ENCODE results near the gene PRDM5.

Gene PRDM5

GRCh38 chr4:120709991-120710390, 212.5 kb downstream of the PRDM5 start:
- H3K4me2 ChIP-seq (ENCODE audit: low read length) = no peak overlapping the region

GRCh38 chr4:120704538-120704937, 218.0 kb downstream of the PRDM5 start:
- H3K4me3 ChIP-seq (ENCODE audit: low read depth, low read length) = no peak overlapping the region
- H3K4me2 ChIP-seq (ENCODE audit: low read length) = no peak overlapping the region
- H3K9ac ChIP-seq = no peak overlapping the region
- no peaks in the 10 kb centered on the region for H3K4me1 ChIP-seq
- no peaks in the 10 kb centered on the region for H3K9me3 ChIP-seq (ENCODE audit: control insufficient read depth, low read length)
- H3K27me3 ChIP-seq (ENCODE audit: control insufficient read depth, insufficient read depth, low read length) = no peaks in the 10 kb centered on the region
- no peak overlapping the region for H3K27ac ChIP-seq
- no peaks in the 10 kb centered on the region for H3K36me3 ChIP-seq (ENCODE audit: control insufficient read depth, insufficient read depth, low read length)
- no peak for TF ChIP-seq CTCF (IDR thresholded peaks at IDR 0.05)
- H3K79me2 ChIP-seq = no peaks in the 10 kb centered on the region
- H2AFZ ChIP-seq = no peak overlapping the region

More at GRCh38 chr4:120709991-120710390, 212.5 kb downstream of the PRDM5 start:
- Histone ChIP-seq H2AFZ (no peak overlapping the region), H3K4me1 (peaks cover 3% of the 10 kb centered on the region), H3K79me2 (no peaks in the 10 kb centered on the region), H3K27ac (no peak overlapping the region), H3K36me3 (ENCODE audit: control insufficient read depth, insufficient read depth, low read length) (no peaks in the 10 kb centered on the region), H3K9me3 (ENCODE audit: control insufficient read depth, low read length) (no peaks in the 10 kb centered on the region), H3K4me3 (ENCODE audit: low read depth, low read length) (no peak overlapping the region), H3K27me3 (ENCODE audit: control insufficient read depth, insufficient read depth, low read length) (no peaks in the 10 kb centered on the region), H3K9ac (no peak overlapping the region)
- no peak for TF ChIP-seq CTCF (IDR thresholded peaks at IDR 0.05)

GRCh38 chr4:120703908-120704307, 218.6 kb downstream of the PRDM5 start:
- Histone ChIP-seq H3K36me3 (ENCODE audit: control insufficient read depth, insufficient read depth, low read length) (no peaks in the 10 kb centered on the region), H2AFZ (no peak overlapping the region), H3K4me1 (no peaks in the 10 kb centered on the region), H3K9me3 (ENCODE audit: control insufficient read depth, low read length) (no peaks in the 10 kb centered on the region), H3K79me2 (no peaks in the 10 kb centered on the region), H3K4me3 (ENCODE audit: low read depth, low read length) (no peak overlapping the region), H3K27ac (no peak overlapping the region), H3K27me3 (ENCODE audit: control insufficient read depth, insufficient read depth, low read length) (no peaks in the 10 kb centered on the region), H3K4me2 (ENCODE audit: low read length) (no peak overlapping the region), H3K9ac (no peak overlapping the region)
- no peak for TF ChIP-seq CTCF (IDR thresholded peaks at IDR 0.05)

DNA sequence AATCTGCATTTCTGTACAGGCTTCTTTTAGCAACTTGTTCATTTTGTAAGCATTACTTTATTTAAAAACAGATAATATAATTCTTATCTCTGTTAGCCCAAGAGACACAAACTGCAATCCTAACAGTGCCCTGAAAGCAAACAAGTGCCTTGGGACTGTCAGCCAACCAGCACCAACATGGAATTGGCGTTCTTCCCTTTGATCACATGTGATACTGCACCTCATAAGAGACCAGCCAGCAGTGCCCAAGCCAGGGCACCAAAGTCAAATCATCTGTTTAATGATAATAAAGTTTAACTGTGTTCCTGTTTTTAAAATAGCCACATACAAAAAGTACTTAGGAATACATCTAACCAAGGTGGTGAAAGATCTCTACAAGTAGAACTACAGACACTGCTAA, 223.2 kb downstream of the PRDM5 start:
- no peak for TF ChIP-seq CTCF (IDR thresholded peaks at IDR 0.05)
- no peaks in the 10 kb centered on the region for H3K36me3 ChIP-seq (ENCODE audit: control insufficient read depth, insufficient read depth, low read length)
- no peak overlapping the region for H3K4me2 ChIP-seq (ENCODE audit: low read length)
- no peaks in the 10 kb centered on the region for H3K79me2 ChIP-seq
- no peaks in the 10 kb centered on the region for H3K4me1 ChIP-seq
- H2AFZ ChIP-seq = no peak overlapping the region
- no peak overlapping the region for H3K27ac ChIP-seq
- H3K27me3 ChIP-seq (ENCODE audit: control insufficient read depth, insufficient read depth, low read length) = no peaks in the 10 kb centered on the region
- no peak overlapping the region for H3K4me3 ChIP-seq (ENCODE audit: low read depth, low read length)
- no peak overlapping the region for H3K9ac ChIP-seq
- H3K9me3 ChIP-seq (ENCODE audit: control insufficient read depth, low read length) = no peaks in the 10 kb centered on the region

GRCh38 chr4:120694973-120695372, 227.6 kb downstream of the PRDM5 start:
- Histone ChIP-seq H3K4me1 (no peaks in the 10 kb centered on the region), H3K4me3 (ENCODE audit: low read depth, low read length) (no peak overlapping the region), H3K27me3 (ENCODE audit: control insufficient read depth, insufficient read depth, low read length) (no peaks in the 10 kb centered on the region), H3K27ac (no peak overlapping the region), H3K36me3 (ENCODE audit: control insufficient read depth, insufficient read depth, low read length) (no peaks in the 10 kb centered on the region), H3K9ac (no peak overlapping the region), H2AFZ (no peak overlapping the region), H3K9me3 (ENCODE audit: control insufficient read depth, low read length) (no peaks in the 10 kb centered on the region), H3K4me2 (ENCODE audit: low read length) (no peak overlapping the region), H3K79me2 (no peaks in the 10 kb centered on the region)
- no peak for TF ChIP-seq CTCF (IDR thresholded peaks at IDR 0.05)
